ENCODE data around the gene EDRF1. TPM values are rescaled to one million over a fixed set of nuclear protein-coding genes. Genes with fewer than 3 reads are reported as not detected.
A peak's percentile ranks its signal among the peaks of the same experiment; 100 is the strongest.

The EDRF1 gene
- polyA plus RNA-seq, 2 of the 4 experiments (the other 2 are of a cell fraction), result 19.7 to 37.9 TPM

- ChIA-PET POLR2A (interaction anchor here (1.0 to 2.3 kb wide), 2 partner anchors 12 to 13 kb away, joined by 3 to 20 read pairs; partner anchors contain the start of gene EDRF1), CTCF (interaction anchor here (0.6 to 1.4 kb wide), 4 partner anchors 11 to 1098 kb away, joined by 3 to 4 read pairs (median 4); no protein-coding TSS in a partner anchor)
- no peaks in the 10 kb centered on the region for H3K9me3 ChIP-seq
- H3K27ac ChIP-seq, result peak overlapping the region; percentile 58 to 76; a peak in 5 of 6 replicates
- DNase-seq (ENCODE audit: low read depth in 1 of 2, low spot score in 1 of 2) (peak; percentile 50 to 80), FAIRE-seq (peak; percentile 84), ATAC-seq (peak; percentile 87 to 96)
- peak overlapping the region; percentile 74 for H3K4me2 ChIP-seq
- no peak overlapping the region for H3K4me3 ChIP-seq
- peaks cover 27% of the 10 kb centered on the region for H3K4me1 ChIP-seq
- WGBS (ENCODE audit: missing lambda C conversion rate), result 36% methylated on average over 6 of the region's 6 CpGs
- TF ChIP-seq JUNB (IDR thresholded peaks at IDR 0.05) (0 out of 2 replicates have a peak, but pooled peaks have one; percentile 30), CHD2 (IDR thresholded peaks at IDR 0.05; ENCODE audit: low read length, partially characterized antibody) (no peak), FOSL2 (IDR thresholded peaks at IDR 0.05) (0 out of 2 replicates have a peak, but pooled peaks have one; percentile 36), FOSL2 (CRISPR knock-in tag; IDR thresholded peaks at IDR 0.05) (peak; percentile 75)
Observed at GRCh38 chr10:125707541-125708468, 11.7 kb upstream of the EDRF1 start.

GRCh38 chr10:125708971-125709503 lies 10.5 kb upstream of the EDRF1 start:
- Histone ChIP-seq H3K4me1 (peaks cover 27% of the 10 kb centered on the region), H3K4me3 (no peak overlapping the region), H3K4me2 (peak overlapping the region; percentile 74; the same call in 1 of the 3 replicates), H3K27ac (peak overlapping the region in 1 of 2 experiments; percentile 76; a peak in 3 of 6 replicates), H3K9me3 (0 out of 3 replicates have a peak, but pooled peaks cover 2% of the 10 kb centered on the region)
- ATAC-seq, result no peak
- no peak for DNase-seq (ENCODE audit: low read depth in 1 of 2, low spot score in 1 of 2)
- ChIA-PET POLR2A (interaction anchor here (2.3 kb wide), 1 partner anchor 10 kb away, joined by 20 read pairs; the partner anchor contains the start of gene EDRF1), CTCF (interaction anchor here (0.5 to 1.4 kb wide), 2 partner anchors 17 to 23 kb away, joined by 3 to 4 read pairs; no protein-coding TSS in a partner anchor)
- no peak for TF ChIP-seq JUN (IDR thresholded peaks at IDR 0.05)
- TF ChIP-seq TFCP2L1 (CRISPR knock-in tag; IDR thresholded peaks at IDR 0.05), result no peak
- TF ChIP-seq SMC3 (IDR thresholded peaks at IDR 0.05), result no peak
- TF ChIP-seq ZSCAN20 (CRISPR knock-in tag; IDR thresholded peaks at IDR 0.05), result no peak
- no peak for TF ChIP-seq CTCF (IDR thresholded peaks at IDR 0.05)
- no peak for TF ChIP-seq CHD2 (IDR thresholded peaks at IDR 0.05; ENCODE audit: low read length, partially characterized antibody)
- no peak for TF ChIP-seq ZFP36 (IDR thresholded peaks at IDR 0.05; ENCODE audit: borderline replicate concordance, partially characterized antibody)
- TF ChIP-seq CBX2 (IDR thresholded peaks at IDR 0.05; ENCODE audit: borderline replicate concordance, low read depth), result no peak
- TF ChIP-seq ZNF302 (CRISPR knock-in tag; IDR thresholded peaks at IDR 0.05), result no peak
- TF ChIP-seq HDAC2 (IDR thresholded peaks at IDR 0.05), result no peak
- peak; percentile 61 for FAIRE-seq
- WGBS (ENCODE audit: missing lambda C conversion rate), result 70% methylated on average over 5 of the region's 5 CpGs

DNA sequence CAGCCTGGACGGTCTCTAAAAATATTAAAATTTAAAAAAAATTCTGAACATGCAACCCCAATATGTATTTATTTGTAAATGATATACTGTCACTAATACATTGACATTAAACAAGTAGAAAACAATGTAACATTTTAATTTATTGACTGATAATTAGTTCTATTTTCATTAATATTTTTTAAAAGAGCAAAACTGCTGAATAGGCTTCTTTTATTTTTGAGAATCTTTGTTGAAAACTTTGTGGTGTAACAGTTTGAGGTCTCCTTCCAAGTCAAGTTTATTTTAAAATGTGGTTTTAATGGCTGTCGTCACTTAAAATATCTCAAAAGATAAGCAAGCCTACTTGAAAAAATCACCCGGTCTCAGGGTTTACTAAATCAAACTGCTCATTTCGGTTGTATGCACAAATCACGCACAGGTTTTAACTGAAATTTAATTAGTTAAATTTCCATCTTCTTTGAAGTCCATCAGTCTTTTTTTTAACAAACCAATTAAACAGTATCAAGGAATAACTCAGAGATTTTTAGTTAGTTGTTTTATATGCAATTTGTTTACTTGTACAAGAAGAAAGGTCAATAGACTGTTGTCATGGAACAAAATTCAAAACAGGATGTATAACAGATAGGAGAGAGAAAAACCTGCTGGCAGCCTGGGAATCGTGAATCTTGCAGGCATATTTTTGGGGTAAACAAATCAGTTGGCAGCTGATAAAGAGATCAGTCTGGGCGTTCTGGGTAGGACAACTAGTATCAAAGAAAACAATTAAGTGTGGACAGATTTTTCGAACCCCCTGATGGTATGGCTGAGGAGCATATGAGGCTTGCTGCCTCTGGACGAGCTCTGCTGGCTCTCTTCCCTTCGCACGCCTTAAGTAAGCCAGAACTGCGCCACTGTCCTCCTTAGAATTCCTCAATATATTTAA lies 9.7 kb upstream of the EDRF1 start:
- DNase-seq (ENCODE audit: low read depth in 1 of 2, low spot score in 1 of 2), result no peak
- ATAC-seq, result no peak
- CTCF ChIA-PET, result no interaction called here
- Histone ChIP-seq H3K4me1 (peaks cover 27% of the 10 kb centered on the region), H3K4me2 (no peak overlapping the region), H3K4me3 (no peak overlapping the region), H3K9me3 (0 out of 3 replicates have a peak, but pooled peaks cover 5% of the 10 kb centered on the region), H3K27ac (no peak overlapping the region)
- 83% methylated on average over 12 of the region's 12 CpGs for WGBS (ENCODE audit: missing lambda C conversion rate)
- FAIRE-seq, result no peak
- TF ChIP-seq MAZ (IDR thresholded peaks at IDR 0.05; ENCODE audit: borderline replicate concordance, low read depth, low read length) (no peak), MAFK (IDR thresholded peaks at IDR 0.05; ENCODE audit: partially characterized antibody) (peak; percentile 79)
- POLR2A ChIA-PET, result no interaction called here

All from A549 (cell line).